Parathyroid adenoma (tissue), 2 donors: Measurements from ENCODE around the gene PRKAR2B.
A peak's percentile ranks its signal among the peaks of the same experiment; 100 is the strongest.

Source experiments
- H2AFZ ChIP-seq: fragments of 300-600 bp; sonication (generic); one replicate; pipeline ENCODE4 v1.7.0; 2017; ENCODE audit warnings: antibody characterized with exemption, mild to moderate bottlenecking
- H3K27ac ChIP-seq: fragments of 300-600 bp; sonication (generic); one replicate; pipeline ENCODE4 v1.7.0; 2017
- H3K27me3 ChIP-seq: fragments of 300-600 bp; sonication (generic); one replicate; pipeline ENCODE4 v1.7.0; 2017; ENCODE audit warnings: low read length; ENCODE audit not compliant: control insufficient read depth, insufficient read depth
- H3K36me3 ChIP-seq: fragments of 300-600 bp; sonication (generic); one replicate; pipeline ENCODE4 v1.7.0; 2017; ENCODE audit warnings: low read length; ENCODE audit not compliant: control insufficient read depth, insufficient read depth
- H3K4me1 ChIP-seq: fragments of 300-600 bp; sonication (generic); one replicate; pipeline ENCODE4 v1.7.0; 2017; ENCODE audit warnings: control low read depth
- H3K4me2 ChIP-seq: fragments of 300-600 bp; sonication (generic); one replicate; pipeline ENCODE4 v1.7.0; 2017; ENCODE audit warnings: low read length
- H3K4me3 ChIP-seq: fragments of 300-600 bp; sonication (generic); one replicate; pipeline ENCODE4 v1.7.0; 2017; ENCODE audit warnings: low read depth, low read length
- H3K79me2 ChIP-seq: fragments of 300-600 bp; sonication (generic); one replicate; pipeline ENCODE4 v1.7.0; 2017; ENCODE audit warnings: control low read depth
- H3K9ac ChIP-seq: fragments of 300-600 bp; sonication (generic); one replicate; pipeline ENCODE4 v1.7.0; 2017; ENCODE audit warnings: mild to moderate bottlenecking
- H3K9me3 ChIP-seq: fragments of 300-600 bp; sonication (generic); one replicate; pipeline ENCODE4 v1.7.0; 2017; ENCODE audit warnings: low read length; ENCODE audit not compliant: control insufficient read depth
- CTCF ChIP-seq: fragments of 300-600 bp; sonication (generic); IDR thresholded peaks from one replicate; pipeline ENCODE4 v1.7.0; 2017; ENCODE audit warnings: antibody characterized with exemption, mild to moderate bottlenecking
- donor health status: primary hyperparathyroidism.

Gene PRKAR2B

GRCh38 chr7:107032720-107033438, 11.6 kb upstream of the PRKAR2B start:
- Histone ChIP-seq H3K4me3 (no peak overlapping the region), H3K9me3 (no peaks in the 10 kb centered on the region), H3K9ac (no peak overlapping the region), H2AFZ (peak overlapping the region; percentile 67), H3K4me2 (no peak overlapping the region), H3K36me3 (no peaks in the 10 kb centered on the region), H3K27ac (no peak overlapping the region), H3K79me2 (no peaks in the 10 kb centered on the region), H3K27me3 (no peaks in the 10 kb centered on the region), H3K4me1 (peaks cover 12% of the 10 kb centered on the region)
- TF ChIP-seq CTCF, result no peak

- no peaks in the 10 kb centered on the region for H3K79me2 ChIP-seq
- H3K36me3 ChIP-seq, result no peaks in the 10 kb centered on the region
- no peak overlapping the region for H2AFZ ChIP-seq
- no peaks in the 10 kb centered on the region for H3K27me3 ChIP-seq
- peaks cover 12% of the 10 kb centered on the region for H3K4me1 ChIP-seq
- no peak overlapping the region for H3K4me2 ChIP-seq
- H3K27ac ChIP-seq, result no peak overlapping the region
- no peak overlapping the region for H3K9ac ChIP-seq
- no peak overlapping the region for H3K4me3 ChIP-seq
- TF ChIP-seq CTCF, result no peak
- no peaks in the 10 kb centered on the region for H3K9me3 ChIP-seq
Observed at GRCh38 chr7:107034553-107034952, 10.0 kb upstream of the PRKAR2B start.

- Histone ChIP-seq H3K27ac (no peak overlapping the region), H3K27me3 (no peaks in the 10 kb centered on the region), H3K9me3 (no peaks in the 10 kb centered on the region), H3K4me1 (peaks cover 9% of the 10 kb centered on the region), H3K79me2 (no peaks in the 10 kb centered on the region), H3K9ac (no peak overlapping the region), H3K4me3 (no peak overlapping the region), H3K4me2 (no peak overlapping the region), H2AFZ (no peak overlapping the region), H3K36me3 (no peaks in the 10 kb centered on the region)
- TF ChIP-seq CTCF, result no peak
Observed at GRCh38 chr7:107035446-107035845, 9.1 kb upstream of the PRKAR2B start.

GRCh38 chr7:107036535-107036934, 8.0 kb upstream of the PRKAR2B start:
- H3K27ac ChIP-seq, result no peak overlapping the region
- no peak overlapping the region for H3K4me3 ChIP-seq
- H3K79me2 ChIP-seq, result no peaks in the 10 kb centered on the region
- no peak overlapping the region for H3K4me2 ChIP-seq
- H2AFZ ChIP-seq, result no peak overlapping the region
- no peaks in the 10 kb centered on the region for H3K27me3 ChIP-seq
- H3K9me3 ChIP-seq, result no peaks in the 10 kb centered on the region
- no peak overlapping the region for H3K9ac ChIP-seq
- H3K36me3 ChIP-seq, result no peaks in the 10 kb centered on the region
- H3K4me1 ChIP-seq, result peaks cover 9% of the 10 kb centered on the region
- TF ChIP-seq CTCF, result no peak
